HEK293 (cell line): ENCODE measurements around the gene KLK6.

Source experiments
- ATF2 ChIP-seq: fragments of 450-650 bp; formaldehyde crosslinking; IDR thresholded peaks from 2 replicates; pipeline ENCODE4 v1.5.1; 2016; ENCODE audit warnings: missing biosample characterization, missing genetic modification characterization, low read depth
- CTCF ChIP-seq: fragments of 450-650 bp; formaldehyde crosslinking; IDR thresholded peaks from 2 replicates; pipeline ENCODE4 v1.5.1; 2016; ENCODE audit warnings: missing biosample characterization, missing genetic modification characterization
- PATZ1 ChIP-seq: fragments of 450-650 bp; formaldehyde crosslinking; IDR thresholded peaks from 2 replicates; pipeline ENCODE4 v1.5.1; 2016; ENCODE audit warnings: missing biosample characterization, missing genetic modification characterization
- RBAK ChIP-seq: fragments of 450-650 bp; formaldehyde crosslinking; IDR thresholded peaks from 2 replicates; pipeline ENCODE4 v1.5.1; 2016; ENCODE audit warnings: missing biosample characterization, missing genetic modification characterization
- REST ChIP-seq: fragments of 450-650 bp; formaldehyde crosslinking; IDR thresholded peaks from 2 replicates; pipeline ENCODE4 v1.5.1; 2016; ENCODE audit warnings: missing biosample characterization, missing genetic modification characterization
- SP2 ChIP-seq: fragments of 450-650 bp; formaldehyde crosslinking; IDR thresholded peaks from 2 replicates; pipeline ENCODE4 v1.5.1; 2016; ENCODE audit warnings: missing biosample characterization, missing genetic modification characterization
- TSHZ1 ChIP-seq: fragments of 450-650 bp; formaldehyde crosslinking; IDR thresholded peaks from 2 replicates; pipeline ENCODE4 v1.5.1; 2016; ENCODE audit warnings: missing biosample characterization, missing genetic modification characterization, borderline replicate concordance
- ZNF202 ChIP-seq: fragments of 450-650 bp; formaldehyde crosslinking; IDR thresholded peaks from 2 replicates; pipeline ENCODE4 v1.5.1; 2016; ENCODE audit warnings: missing biosample characterization, missing genetic modification characterization, borderline replicate concordance
- ZNF280D ChIP-seq: fragments of 450-650 bp; formaldehyde crosslinking; IDR thresholded peaks from 2 replicates; pipeline ENCODE4 v1.5.1; 2016; ENCODE audit warnings: missing biosample characterization, missing genetic modification characterization
- ZNF76 ChIP-seq: fragments of 450-650 bp; formaldehyde crosslinking; IDR thresholded peaks from 2 replicates; pipeline ENCODE4; 2016; ENCODE audit warnings: low read depth, missing biosample characterization, missing genetic modification characterization, borderline replicate concordance

- TF ChIP-seq CTCF (tag by site-specific recombination) (no peak), RBAK (tag by site-specific recombination) (no peak), ZNF202 (tag by site-specific recombination) (no peak), ATF2 (tag by site-specific recombination) (no peak), TSHZ1 (tag by site-specific recombination) (no peak), ZNF280D (tag by site-specific recombination) (no peak), PATZ1 (tag by site-specific recombination) (no peak), SP2 (no peak), ZNF76 (tag by site-specific recombination) (no peak), REST (tag by site-specific recombination) (no peak)
Measured at GRCh38 chr19:50931023-50931422, 38.4 kb downstream of the KLK6 start.
